ENCODE results near the gene NRF1.

The NRF1 gene

DNA sequence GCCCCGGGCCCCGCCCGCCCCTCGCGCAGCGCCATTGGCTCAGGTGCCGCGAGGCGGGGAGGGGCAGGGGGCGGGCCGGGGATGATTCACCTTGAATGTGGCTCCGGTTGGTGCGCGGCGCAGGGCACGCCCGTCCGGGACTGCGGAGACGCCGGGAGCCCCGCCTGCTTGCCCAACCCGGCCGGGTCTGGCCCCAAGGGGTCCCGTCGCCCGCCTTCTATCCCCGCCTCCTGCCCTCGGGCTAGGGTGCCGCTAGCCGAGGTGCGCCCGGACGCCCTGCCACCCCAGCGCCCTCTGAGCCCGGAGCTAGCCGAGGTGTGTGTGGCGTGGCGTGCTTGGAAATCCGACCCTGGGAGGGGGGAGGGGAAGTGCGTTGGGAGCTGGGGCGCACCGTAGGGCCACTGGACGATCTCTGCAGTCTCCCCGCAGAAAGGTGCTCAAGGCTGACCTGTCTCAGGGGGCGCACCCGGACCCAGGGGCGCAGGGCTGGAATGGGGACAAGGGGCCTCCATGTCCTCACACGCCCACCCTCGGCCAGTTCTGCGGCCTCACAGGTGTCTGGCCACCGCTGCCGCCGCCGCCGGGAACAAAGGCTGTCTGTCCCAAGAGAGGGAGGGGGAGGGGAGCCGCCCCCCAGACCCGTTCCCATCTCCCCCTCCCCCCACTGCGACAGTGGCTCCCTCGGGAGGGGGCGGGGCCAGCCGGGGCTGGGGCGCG lies 168.9 kb downstream of the NRF1 start:
- Histone ChIP-seq H3K27ac (ENCODE audit: low read depth, low read length, poor library complexity, severe bottlenecking) (no peak overlapping the region), H3K9me2 (ENCODE audit: low read depth, low read length) (no peaks in the 10 kb centered on the region), H2AFZ (ENCODE audit: low read length) (no peak overlapping the region), H3K4me1 (ENCODE audit: insufficient read depth, low read length, severe bottlenecking) (peaks cover 34% of the 10 kb centered on the region), H4K20me1 (ENCODE audit: insufficient read depth, low read length) (no peaks in the 10 kb centered on the region), H3K9me3 (ENCODE audit: low read length) (no peaks in the 10 kb centered on the region), H3K9ac (ENCODE audit: low read length) (peak overlapping the region; percentile 63; the same call in 1 of the 2 replicates), H3F3A (ENCODE audit: insufficient read depth, low read length) (no peaks in the 10 kb centered on the region), H3K27me3 (ENCODE audit: insufficient read depth, low read length) (peaks cover 37% of the 10 kb centered on the region), H3K79me2 (ENCODE audit: insufficient read depth, low read length) (no peaks in the 10 kb centered on the region), H3K4me2 (ENCODE audit: low read length) (peak overlapping the region; percentile 84), H3K36me3 (ENCODE audit: insufficient read depth, low read length) (no peaks in the 10 kb centered on the region), H3K4me3 (ENCODE audit: low read depth, low read length, poor library complexity, severe bottlenecking) (peak overlapping the region; percentile 67)
- TF ChIP-seq, protein P1, sequence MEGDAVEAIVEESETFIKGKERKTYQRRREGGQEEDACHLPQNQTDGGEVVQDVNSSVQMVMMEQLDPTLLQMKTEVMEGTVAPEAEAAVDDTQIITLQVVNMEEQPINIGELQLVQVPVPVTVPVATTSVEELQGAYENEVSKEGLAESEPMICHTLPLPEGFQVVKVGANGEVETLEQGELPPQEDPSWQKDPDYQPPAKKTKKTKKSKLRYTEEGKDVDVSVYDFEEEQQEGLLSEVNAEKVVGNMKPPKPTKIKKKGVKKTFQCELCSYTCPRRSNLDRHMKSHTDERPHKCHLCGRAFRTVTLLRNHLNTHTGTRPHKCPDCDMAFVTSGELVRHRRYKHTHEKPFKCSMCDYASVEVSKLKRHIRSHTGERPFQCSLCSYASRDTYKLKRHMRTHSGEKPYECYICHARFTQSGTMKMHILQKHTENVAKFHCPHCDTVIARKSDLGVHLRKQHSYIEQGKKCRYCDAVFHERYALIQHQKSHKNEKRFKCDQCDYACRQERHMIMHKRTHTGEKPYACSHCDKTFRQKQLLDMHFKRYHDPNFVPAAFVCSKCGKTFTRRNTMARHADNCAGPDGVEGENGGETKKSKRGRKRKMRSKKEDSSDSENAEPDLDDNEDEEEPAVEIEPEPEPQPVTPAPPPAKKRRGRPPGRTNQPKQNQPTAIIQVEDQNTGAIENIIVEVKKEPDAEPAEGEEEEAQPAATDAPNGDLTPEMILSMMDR (IDR thresholded peaks at IDR 0.05; ENCODE audit: low read length): no peak; the same call in 1 of the 2 replicates
- TF ChIP-seq EZH2 (IDR thresholded peaks at IDR 0.05; ENCODE audit: borderline replicate concordance, low read length): no peak

DNA sequence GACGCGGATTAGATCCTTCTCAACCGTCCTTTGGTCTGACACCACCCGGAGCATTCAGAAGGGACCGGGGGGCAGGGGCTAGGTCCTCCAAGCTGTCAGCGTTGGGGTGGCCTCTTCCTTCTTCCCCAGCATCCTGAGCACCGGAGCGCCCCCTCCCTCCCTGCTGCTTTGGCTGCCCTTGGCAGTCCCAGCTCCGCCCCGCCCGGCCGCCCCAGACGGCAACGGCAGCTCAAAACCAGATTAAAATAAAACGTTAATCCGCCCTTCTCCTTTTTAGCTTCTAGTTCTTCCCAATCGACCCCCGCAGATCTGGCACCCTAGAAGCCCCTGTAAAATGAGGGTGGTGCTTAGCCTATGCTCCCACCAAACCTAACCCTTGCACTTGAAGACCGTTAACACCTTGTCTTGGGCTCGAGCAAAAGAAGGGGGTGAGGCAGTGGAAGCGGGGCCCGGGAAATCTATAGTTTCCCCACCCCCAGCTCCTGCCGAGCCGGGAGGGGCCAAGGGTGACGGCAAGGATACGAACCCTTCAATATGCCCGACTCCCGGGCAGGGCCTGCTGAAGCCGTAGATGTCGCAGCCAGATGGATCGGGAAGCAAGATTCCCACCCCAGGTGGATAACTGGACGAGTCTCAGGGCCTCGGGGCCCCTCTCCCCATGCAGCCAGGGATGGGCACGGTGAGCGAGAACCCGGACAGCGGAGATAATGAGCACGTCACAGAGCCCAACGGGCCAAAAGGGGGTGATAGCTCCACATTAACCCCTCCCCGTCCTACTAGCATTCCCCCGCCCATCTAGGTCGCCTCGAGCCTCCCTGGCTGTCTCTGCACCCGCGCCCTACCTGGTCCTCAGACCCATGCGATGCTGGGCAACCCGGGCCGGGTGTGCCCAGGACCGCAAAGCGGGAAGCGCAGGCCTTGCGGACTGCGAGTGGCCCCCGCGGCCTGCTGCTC lies 169.7 kb downstream of the NRF1 start:
- H3K9me3 ChIP-seq (ENCODE audit: low read length): no peaks in the 10 kb centered on the region
- H3K9me2 ChIP-seq (ENCODE audit: low read depth, low read length): no peaks in the 10 kb centered on the region
- H3K27me3 ChIP-seq (ENCODE audit: insufficient read depth, low read length): peaks cover 40% of the 10 kb centered on the region
- no peaks in the 10 kb centered on the region for H3K79me2 ChIP-seq (ENCODE audit: insufficient read depth, low read length)
- H3F3A ChIP-seq (ENCODE audit: insufficient read depth, low read length): no peaks in the 10 kb centered on the region
- peaks cover 42% of the 10 kb centered on the region for H3K4me1 ChIP-seq (ENCODE audit: insufficient read depth, low read length, severe bottlenecking)
- H3K27ac ChIP-seq (ENCODE audit: low read depth, low read length, poor library complexity, severe bottlenecking): no peak overlapping the region
- H3K36me3 ChIP-seq (ENCODE audit: insufficient read depth, low read length): no peaks in the 10 kb centered on the region
- peak overlapping the region; percentile 67 for H3K4me3 ChIP-seq (ENCODE audit: low read depth, low read length, poor library complexity, severe bottlenecking)
- peak overlapping the region; percentile 29; the same call in 1 of the 2 replicates for H3K9ac ChIP-seq (ENCODE audit: low read length)
- H4K20me1 ChIP-seq (ENCODE audit: insufficient read depth, low read length): no peaks in the 10 kb centered on the region
- no peak overlapping the region for H2AFZ ChIP-seq (ENCODE audit: low read length)
- no peak for TF ChIP-seq EZH2 (IDR thresholded peaks at IDR 0.05; ENCODE audit: borderline replicate concordance, low read length)
- TF ChIP-seq, protein P1 (IDR thresholded peaks at IDR 0.05; ENCODE audit: low read length): no peak; the same call in 1 of the 2 replicates
- H3K4me2 ChIP-seq (ENCODE audit: low read length): peak overlapping the region; percentile 84

DNA sequence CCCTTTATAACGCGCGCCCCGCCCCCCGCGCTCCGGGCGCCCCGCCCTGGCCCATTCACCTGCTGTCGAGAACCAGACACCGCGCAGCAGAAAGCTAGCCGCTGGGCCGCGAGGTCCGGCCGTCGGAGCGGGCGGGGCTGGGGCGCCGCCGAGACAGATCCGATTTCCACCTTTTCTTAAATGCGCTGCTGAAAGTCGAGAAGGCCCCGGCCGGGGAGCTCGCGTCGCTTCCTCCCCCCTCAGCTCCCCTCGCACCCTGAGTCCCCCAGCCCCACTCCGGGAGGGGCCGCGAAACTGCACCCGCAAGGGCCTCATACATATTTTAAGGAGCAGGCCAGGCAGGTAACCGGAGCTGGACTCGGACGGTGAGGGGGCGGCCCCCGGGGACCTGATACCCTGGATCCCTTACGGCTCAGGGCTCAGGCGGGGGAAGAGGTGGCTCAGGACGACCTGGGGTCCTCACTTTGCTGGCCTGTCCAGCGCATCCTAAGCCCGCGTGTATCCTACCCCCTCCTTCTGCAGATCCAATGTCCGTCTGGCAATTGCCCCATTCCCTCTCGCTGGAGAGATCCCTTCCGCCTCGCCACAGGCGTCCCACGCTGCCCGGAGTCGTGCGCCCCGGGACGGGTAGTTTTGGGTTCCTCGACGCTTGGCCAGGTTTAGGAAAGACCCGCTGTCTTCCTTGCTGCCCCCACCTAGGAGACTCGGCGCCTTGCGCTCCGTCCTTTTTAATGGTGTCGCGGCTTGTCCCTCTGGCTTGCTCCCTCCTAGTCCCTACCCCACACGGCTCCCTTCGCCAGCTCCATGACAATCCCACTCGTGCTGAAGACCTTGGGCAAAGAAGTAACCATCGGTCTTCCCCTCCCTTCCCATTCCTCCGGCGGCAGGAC lies 170.7 kb downstream of the NRF1 start:
- Histone ChIP-seq H2AFZ (ENCODE audit: low read length) (no peak overlapping the region), H3K27me3 (ENCODE audit: insufficient read depth, low read length) (peaks cover 45% of the 10 kb centered on the region), H3K4me2 (ENCODE audit: low read length) (peak overlapping the region; percentile 84)

More for the DNA sequence above, 170.7 kb downstream of the NRF1 start:
- Histone ChIP-seq H3K9ac (ENCODE audit: low read length) (no peak overlapping the region), H3F3A (ENCODE audit: insufficient read depth, low read length) (no peaks in the 10 kb centered on the region), H3K79me2 (ENCODE audit: insufficient read depth, low read length) (no peaks in the 10 kb centered on the region), H3K36me3 (ENCODE audit: insufficient read depth, low read length) (no peaks in the 10 kb centered on the region), H4K20me1 (ENCODE audit: insufficient read depth, low read length) (no peaks in the 10 kb centered on the region), H3K9me2 (ENCODE audit: low read depth, low read length) (no peaks in the 10 kb centered on the region), H3K4me3 (ENCODE audit: low read depth, low read length, poor library complexity, severe bottlenecking) (peak overlapping the region; percentile 67), H3K4me1 (ENCODE audit: insufficient read depth, low read length, severe bottlenecking) (peaks cover 42% of the 10 kb centered on the region), H3K9me3 (ENCODE audit: low read length) (no peaks in the 10 kb centered on the region), H3K27ac (ENCODE audit: low read depth, low read length, poor library complexity, severe bottlenecking) (no peak overlapping the region)
- no peak for TF ChIP-seq EZH2 (IDR thresholded peaks at IDR 0.05; ENCODE audit: borderline replicate concordance, low read length)
- TF ChIP-seq, protein P1 (IDR thresholded peaks at IDR 0.05; ENCODE audit: low read length): no peak
